ENCODE data around the gene FOXJ3.

- TF ChIP-seq POLR2A (IDR thresholded peaks at IDR 0.05; ENCODE audit: low read depth, low read length) (no peak), MAFK (IDR thresholded peaks at IDR 0.05; ENCODE audit: low read depth, low read length) (no peak), USF2 (IDR thresholded peaks at IDR 0.05; ENCODE audit: low read depth, low read length) (no peak)
These were observed 15.7 kb downstream of the FOXJ3 start for GRCh38 chr1:42319128-42319851.

Measured in IMR-90 (cell line).